Peyer's patch (tissue), 4 donors: Measurements from ENCODE around the gene TNFRSF4. TPM values are rescaled to one million over a fixed set of nuclear protein-coding genes. Genes with fewer than 3 reads are reported as not detected.

ENCODE experiments used
- DNase-seq, 3 donors: peaks; one replicate each; pipeline ENCODE4 v3.0.0-alpha.2; 2017 to 2019
- H3K27ac ChIP-seq, 4 donors: fragments of 200-600 bp; sonication (generic); one replicate each; pipeline ENCODE4 v1.5.1; 2016 to 2019
- H3K27me3 ChIP-seq, 2 donors: fragments of 200-600 bp; sonication (generic); one replicate each; pipeline ENCODE4 v1.5.1; 2019
- H3K36me3 ChIP-seq, 3 donors: fragments of 200-600 bp; sonication (generic); one replicate each; pipeline ENCODE4 v1.5.1; 2016 to 2019
- H3K4me1 ChIP-seq, 4 donors: fragments of 200-600 bp; sonication (generic); one replicate each; pipeline ENCODE4 v1.5.1; 2016 to 2019
- H3K4me3 ChIP-seq, 4 donors: fragments of 200-600 bp; sonication (generic); 1 replicate in 3 of 4; 2 replicates in 1 of 4; pipeline ENCODE4 v1.5.1; 2016 to 2019; ENCODE audit warnings: mild to moderate bottlenecking in 1 of 4
- H3K9me3 ChIP-seq, 4 donors: fragments of 200-600 bp; sonication (generic); one replicate each; pipeline ENCODE4 v1.5.1; 2016 to 2019; ENCODE audit warnings: mild to moderate bottlenecking in 1 of 4
- CTCF ChIP-seq, 6 experiments: fragments of 450-650 bp in 4 of 6; fragments of 200-600 bp in 2 of 6; sonication (generic) in 1 of 6; IDR thresholded peaks; one replicate each; pipeline ENCODE4 v1.5.1; 2017 to 2019; ENCODE audit warnings: antibody characterized with exemption in 6 of 6, mild to moderate bottlenecking in 3 of 6, moderate library complexity in 1 of 6
- POLR2A ChIP-seq, 2 donors: fragments of 450-650 bp; IDR thresholded peaks; one replicate each; pipeline ENCODE4 v1.5.1; 2017; ENCODE audit warnings: antibody characterized with exemption in 2 of 2, mild to moderate bottlenecking in 2 of 2, moderate library complexity in 2 of 2
- total RNA-seq, 4 donors: library from RNA; depleted of rRNA; stranded (reverse); fragments of >200 nt; gene quantifications; one replicate each; pipeline ENCODE4 v1.1.0, GENCODE V29; 2016

The TNFRSF4 gene
- total RNA-seq, 4 donors from 2014 or later = 1.6 to 9.1 (median 2.8) TPM; not detected in 1

GRCh38 chr1:1246577-1247340, 32.8 kb upstream of the TNFRSF4 start, which contains the start of gene C1QTNF12:
TSS of gene C1QTNF12 (minus strand) at chr1:1246722. CDS start at chr1:1246690, 32 bp downstream.
- no peak for DNase-seq
- H3K36me3 ChIP-seq = no peaks in the 10 kb centered on the region
- peak within 1 kb of the TSS in 1 of 4 donors; percentile 22 for H3K4me3 ChIP-seq
- H3K27me3 ChIP-seq = peaks cover 0 to 21% of the 10 kb centered on the region in 2 donors
- no peak for TF ChIP-seq POLR2A (IDR thresholded peaks at IDR 0.05)
- no peak for TF ChIP-seq CTCF (IDR thresholded peaks at IDR 0.05)
- H3K9me3 ChIP-seq = no peaks in the 10 kb centered on the region
- H3K4me1 ChIP-seq = peaks cover 0 to 16% (median 10%) of the 10 kb centered on the region in 4 donors
- no peak within 1 kb of the TSS for H3K27ac ChIP-seq

- Histone ChIP-seq H3K9me3 (no peaks in the 10 kb centered on the region), H3K27me3 (peaks cover 0 to 21% of the 10 kb centered on the region in 2 donors), H3K4me1 (peaks cover 0 to 13% (median 8%) of the 10 kb centered on the region in 4 donors), H3K27ac (no peak overlapping the region), H3K36me3 (no peaks in the 10 kb centered on the region), H3K4me3 (peak overlapping the region in 1 of 4 donors; percentile 22)
- no peak for DNase-seq
- no peak for TF ChIP-seq CTCF (IDR thresholded peaks at IDR 0.05)
- TF ChIP-seq POLR2A (IDR thresholded peaks at IDR 0.05) = no peak
Observed at GRCh38 chr1:1245817-1246576, 32.0 kb upstream of the TNFRSF4 start.

DNA sequence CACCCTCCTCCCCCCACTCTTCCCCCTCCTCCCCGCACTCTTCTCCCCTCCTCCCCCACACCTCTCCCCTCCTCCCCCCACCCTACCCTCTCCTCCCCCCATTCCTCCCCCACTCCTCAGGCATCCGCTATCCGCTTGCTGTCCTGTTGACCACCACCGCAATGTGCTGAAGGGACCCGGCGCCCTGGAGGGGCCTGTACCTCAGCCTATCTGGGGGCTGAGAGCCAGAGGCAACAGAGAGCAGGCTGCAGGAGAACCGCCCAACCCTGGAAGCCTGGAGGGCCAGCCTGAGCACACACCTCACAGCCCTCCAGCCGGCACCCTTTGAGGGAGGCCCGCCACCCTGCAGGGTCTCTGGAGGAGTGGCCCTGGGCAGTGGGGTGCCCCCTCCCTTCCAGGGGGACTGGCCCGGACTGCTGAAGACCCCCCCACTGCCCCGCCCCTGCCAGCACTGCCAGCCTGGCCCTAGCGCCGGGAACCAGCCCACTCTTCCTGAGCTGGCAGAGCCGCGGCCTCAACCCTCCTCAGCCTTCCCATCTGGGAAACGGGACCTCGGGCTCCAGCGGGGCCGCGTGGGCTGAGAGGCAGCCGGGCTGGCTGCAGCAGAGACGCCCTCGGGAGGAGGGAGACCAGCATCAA, 31.3 kb upstream of the TNFRSF4 start:
- DNase-seq = no peak
- peaks cover 0 to 21% of the 10 kb centered on the region in 2 donors for H3K27me3 ChIP-seq
- no peaks in the 10 kb centered on the region for H3K36me3 ChIP-seq
- no peak overlapping the region for H3K4me3 ChIP-seq
- H3K9me3 ChIP-seq = no peaks in the 10 kb centered on the region
- no peak for TF ChIP-seq CTCF (IDR thresholded peaks at IDR 0.05)
- peaks cover 0 to 11% (median 3%) of the 10 kb centered on the region in 4 donors for H3K4me1 ChIP-seq
- H3K27ac ChIP-seq = no peak overlapping the region

DNA sequence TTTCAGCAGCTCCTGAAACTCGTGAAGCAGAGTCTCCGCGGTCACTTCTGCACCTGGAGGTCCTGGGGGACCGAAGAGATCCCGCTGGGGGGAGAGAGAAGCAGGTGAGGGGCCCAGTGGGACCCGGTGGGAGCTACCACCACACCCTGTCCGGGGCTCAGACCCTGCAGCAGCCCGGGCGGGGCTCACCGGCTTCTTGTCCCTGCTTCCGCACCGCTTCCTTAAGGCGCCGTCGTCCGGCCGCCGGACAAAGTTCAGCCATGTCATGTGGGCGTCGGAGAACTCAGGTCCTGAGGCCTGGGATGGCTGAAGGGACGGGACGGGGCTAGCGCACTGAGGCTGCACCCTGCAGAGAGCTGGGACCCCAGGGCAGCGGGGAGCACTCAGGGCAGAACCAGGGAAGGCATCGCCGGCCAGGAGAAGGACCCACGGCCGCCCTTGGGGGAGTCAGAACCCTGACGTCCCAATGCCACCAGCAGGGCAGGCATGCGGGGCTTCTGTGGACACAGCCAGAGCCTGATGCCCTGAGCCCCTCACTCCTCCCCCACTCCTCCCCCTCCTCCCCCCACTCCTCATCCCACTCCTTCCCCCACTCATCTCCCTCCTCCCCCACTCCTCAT, 30.3 kb upstream of the TNFRSF4 start:
- Histone ChIP-seq H3K27me3 (peaks cover 0 to 26% of the 10 kb centered on the region in 2 donors), H3K9me3 (no peaks in the 10 kb centered on the region), H3K36me3 (no peaks in the 10 kb centered on the region), H3K27ac (peak overlapping the region in 3 of 4 donors; percentile 10 to 36 (median 34)), H3K4me1 (peaks cover 0 to 11% (median 3%) of the 10 kb centered on the region in 4 donors), H3K4me3 (peak overlapping the region in 3 of 4 donors; percentile 32 to 56 (median 52))
- peak in 2 of 3 donors; percentile 83 to 84 for DNase-seq
- TF ChIP-seq CTCF (IDR thresholded peaks at IDR 0.05) = peak in 2 of 6 experiments; percentile 25 to 27
- peak; percentile 44 to 57 for TF ChIP-seq POLR2A (IDR thresholded peaks at IDR 0.05)

DNA sequence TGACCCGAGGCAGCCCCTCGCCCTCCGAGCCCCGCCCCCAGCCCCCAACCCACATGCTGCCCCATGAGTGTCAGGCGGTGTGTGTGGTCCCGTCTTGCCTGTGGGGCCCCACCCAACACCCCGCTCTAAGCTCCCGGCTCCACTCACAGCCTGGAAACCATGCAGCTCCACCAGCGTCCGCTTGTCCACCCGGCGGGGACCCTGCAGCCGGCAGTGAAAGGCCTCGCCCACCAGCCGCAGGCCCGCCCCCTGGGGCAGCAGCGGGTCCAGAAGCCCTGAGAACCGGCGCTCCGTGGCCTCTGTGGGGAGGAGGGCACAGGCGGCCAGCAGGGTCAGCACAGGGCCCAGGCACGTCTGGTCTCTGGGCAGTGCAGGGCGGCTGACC, 29.8 kb upstream of the TNFRSF4 start:
- no peak for TF ChIP-seq CTCF (IDR thresholded peaks at IDR 0.05)
- no peak for TF ChIP-seq POLR2A (IDR thresholded peaks at IDR 0.05)
- Histone ChIP-seq H3K27me3 (peaks cover 0 to 31% of the 10 kb centered on the region in 2 donors), H3K4me1 (peaks cover 0 to 11% (median 3%) of the 10 kb centered on the region in 4 donors), H3K36me3 (no peaks in the 10 kb centered on the region), H3K4me3 (peak overlapping the region in 3 of 4 donors; percentile 32 to 56 (median 52)), H3K27ac (peak overlapping the region in 3 of 4 donors; percentile 10 to 36 (median 34)), H3K9me3 (no peaks in the 10 kb centered on the region)
- DNase-seq = no peak
